Measurements from ENCODE around the gene ZNF316. TPM values are rescaled to one million over a fixed set of nuclear protein-coding genes. Genes with fewer than 3 reads are reported as not detected.

ZNF316 gene
- polyA plus RNA-seq, 1 experiment: 5.6 TPM

- ChIA-PET CTCF (interaction anchor here (1.0 kb wide), 1 partner anchor 18 kb away, joined by 3 read pairs; the partner anchor contains the start of gene INTS15), POLR2A (no interaction called here)
Observed at GRCh38 chr7:6608081-6608480, 29.0 kb upstream of the ZNF316 start.

GRCh38 chr7:6608794-6609193, 28.3 kb upstream of the ZNF316 start:
- H3K4me3 ChIP-seq (ENCODE audit: low read depth, low read length): no peak overlapping the region
- no peaks in the 10 kb centered on the region for H3K9me3 ChIP-seq (ENCODE audit: control insufficient read depth, insufficient read depth, low read length)
- POLR2A ChIA-PET: no interaction called here
- H3K27ac ChIP-seq (ENCODE audit: low read depth, low read length): no peak overlapping the region
- TF ChIP-seq CTCF (IDR thresholded peaks at IDR 0.05; ENCODE audit: low read depth, low read length): no peak
- CTCF ChIA-PET: interaction anchor here (1.0 kb wide), 1 partner anchor 19 kb away, joined by 3 read pairs; the partner anchor contains the start of gene INTS15
- no peak for DNase-seq (ENCODE audit: low read depth, low spot score)
- H3K27me3 ChIP-seq (ENCODE audit: control insufficient read depth, insufficient read depth, low read length): peaks cover 3% of the 10 kb centered on the region

More at GRCh38 chr7:6608081-6608480, 29.0 kb upstream of the ZNF316 start:
- Histone ChIP-seq H3K9me3 (ENCODE audit: control insufficient read depth, insufficient read depth, low read length) (no peaks in the 10 kb centered on the region), H3K27ac (ENCODE audit: low read depth, low read length) (no peak overlapping the region), H3K4me3 (ENCODE audit: low read depth, low read length) (no peak overlapping the region), H3K27me3 (ENCODE audit: control insufficient read depth, insufficient read depth, low read length) (no peaks in the 10 kb centered on the region)
- TF ChIP-seq CTCF (IDR thresholded peaks at IDR 0.05; ENCODE audit: low read depth, low read length): no peak
- no peak for DNase-seq (ENCODE audit: low read depth, low spot score)

- no peak for DNase-seq (ENCODE audit: low read depth, low spot score)
- CTCF ChIA-PET: no interaction called here
- POLR2A ChIA-PET: no interaction called here
Observed at GRCh38 chr7:6612819-6613218, 24.3 kb upstream of the ZNF316 start.

GRCh38 chr7:6613706-6614105, 23.4 kb upstream of the ZNF316 start:
- no peak for DNase-seq (ENCODE audit: low read depth, low spot score)
- Histone ChIP-seq H3K27me3 (ENCODE audit: control insufficient read depth, insufficient read depth, low read length) (peaks cover 14% of the 10 kb centered on the region), H3K27ac (ENCODE audit: low read depth, low read length) (no peak overlapping the region), H3K4me3 (ENCODE audit: low read depth, low read length) (no peak overlapping the region), H3K9me3 (ENCODE audit: control insufficient read depth, insufficient read depth, low read length) (peaks cover 5% of the 10 kb centered on the region; the same call in 1 of the 2 replicates)
- ChIA-PET POLR2A (no interaction called here), CTCF (no interaction called here)
- TF ChIP-seq CTCF (IDR thresholded peaks at IDR 0.05; ENCODE audit: low read depth, low read length): no peak

More at GRCh38 chr7:6612819-6613218, 24.3 kb upstream of the ZNF316 start:
- Histone ChIP-seq H3K9me3 (ENCODE audit: control insufficient read depth, insufficient read depth, low read length) (peaks cover 5% of the 10 kb centered on the region; the same call in 1 of the 2 replicates), H3K4me3 (ENCODE audit: low read depth, low read length) (no peak overlapping the region), H3K27ac (ENCODE audit: low read depth, low read length) (no peak overlapping the region), H3K27me3 (ENCODE audit: control insufficient read depth, insufficient read depth, low read length) (peaks cover 14% of the 10 kb centered on the region)
- TF ChIP-seq CTCF (IDR thresholded peaks at IDR 0.05; ENCODE audit: low read depth, low read length): no peak

- CTCF ChIA-PET: no interaction called here
- Histone ChIP-seq H3K27ac (ENCODE audit: low read depth, low read length) (no peak within 1 kb of the TSS), H3K27me3 (ENCODE audit: control insufficient read depth, insufficient read depth, low read length) (peaks cover 14% of the 10 kb centered on the region), H3K4me3 (ENCODE audit: low read depth, low read length) (peak within 1 kb of the TSS; percentile 66), H3K9me3 (ENCODE audit: control insufficient read depth, insufficient read depth, low read length) (peaks cover 5% of the 10 kb centered on the region; the same call in 1 of the 2 replicates)
- POLR2A ChIA-PET: no interaction called here
- DNase-seq (ENCODE audit: low read depth, low spot score): no peak
- TF ChIP-seq CTCF (IDR thresholded peaks at IDR 0.05; ENCODE audit: low read depth, low read length): no peak; the same call in 1 of the 2 replicates
Observed at GRCh38 chr7:6614953-6615722, 22.0 kb upstream of the ZNF316 start, which contains the start of gene ZNF853. Gene ZNF853, plus strand, starts transcription at chr7:6615610. Its CDS starts 565 bp downstream, at chr7:6616175.
